Measurements from ENCODE around the gene CACNA2D3.

DNA sequence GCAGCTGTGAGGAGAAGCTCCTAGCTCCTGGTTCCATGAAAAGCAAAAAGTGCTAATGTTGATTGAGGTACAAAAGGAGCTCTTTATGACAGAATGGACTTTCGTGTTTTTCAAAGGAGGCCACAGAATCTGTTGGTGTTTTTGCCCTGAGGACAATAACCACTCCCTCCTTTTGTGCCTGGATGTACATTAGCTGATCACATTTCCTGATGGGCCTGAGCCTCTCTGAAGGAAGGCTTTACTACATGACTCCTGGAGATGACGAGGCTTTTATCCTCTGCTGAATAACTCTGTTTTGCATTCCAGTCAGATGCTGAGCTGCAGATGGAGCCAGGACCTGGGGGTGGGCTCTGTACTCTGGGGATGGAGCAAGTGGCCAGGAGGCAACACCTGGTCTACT, 301.9 kb downstream of the CACNA2D3 start:
- TF ChIP-seq TAF1 (IDR thresholded peaks at IDR 0.05; ENCODE audit: borderline replicate concordance, insufficient read depth, low read length) (no peak), SIN3A (IDR thresholded peaks at IDR 0.05; ENCODE audit: borderline replicate concordance, insufficient read depth, low read length) (no peak), POLR2AphosphoS5 (IDR thresholded peaks at IDR 0.05; ENCODE audit: low read depth, low read length) (no peak), FOXP2 (optimal IDR thresholded peaks at IDR 0.05; ENCODE audit: borderline replicate concordance, extremely low read depth, extremely low read length, insufficient read depth) (no peak)
- TF ChIP-seq, protein P1, sequence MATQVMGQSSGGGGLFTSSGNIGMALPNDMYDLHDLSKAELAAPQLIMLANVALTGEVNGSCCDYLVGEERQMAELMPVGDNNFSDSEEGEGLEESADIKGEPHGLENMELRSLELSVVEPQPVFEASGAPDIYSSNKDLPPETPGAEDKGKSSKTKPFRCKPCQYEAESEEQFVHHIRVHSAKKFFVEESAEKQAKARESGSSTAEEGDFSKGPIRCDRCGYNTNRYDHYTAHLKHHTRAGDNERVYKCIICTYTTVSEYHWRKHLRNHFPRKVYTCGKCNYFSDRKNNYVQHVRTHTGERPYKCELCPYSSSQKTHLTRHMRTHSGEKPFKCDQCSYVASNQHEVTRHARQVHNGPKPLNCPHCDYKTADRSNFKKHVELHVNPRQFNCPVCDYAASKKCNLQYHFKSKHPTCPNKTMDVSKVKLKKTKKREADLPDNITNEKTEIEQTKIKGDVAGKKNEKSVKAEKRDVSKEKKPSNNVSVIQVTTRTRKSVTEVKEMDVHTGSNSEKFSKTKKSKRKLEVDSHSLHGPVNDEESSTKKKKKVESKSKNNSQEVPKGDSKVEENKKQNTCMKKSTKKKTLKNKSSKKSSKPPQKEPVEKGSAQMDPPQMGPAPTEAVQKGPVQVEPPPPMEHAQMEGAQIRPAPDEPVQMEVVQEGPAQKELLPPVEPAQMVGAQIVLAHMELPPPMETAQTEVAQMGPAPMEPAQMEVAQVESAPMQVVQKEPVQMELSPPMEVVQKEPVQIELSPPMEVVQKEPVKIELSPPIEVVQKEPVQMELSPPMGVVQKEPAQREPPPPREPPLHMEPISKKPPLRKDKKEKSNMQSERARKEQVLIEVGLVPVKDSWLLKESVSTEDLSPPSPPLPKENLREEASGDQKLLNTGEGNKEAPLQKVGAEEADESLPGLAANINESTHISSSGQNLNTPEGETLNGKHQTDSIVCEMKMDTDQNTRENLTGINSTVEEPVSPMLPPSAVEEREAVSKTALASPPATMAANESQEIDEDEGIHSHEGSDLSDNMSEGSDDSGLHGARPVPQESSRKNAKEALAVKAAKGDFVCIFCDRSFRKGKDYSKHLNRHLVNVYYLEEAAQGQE (IDR thresholded peaks at IDR 0.05; ENCODE audit: insufficient read depth in 1 of 2, low read depth in 2 of 2, low read length in 2 of 2) = no peak
